Suprapubic skin (tissue), 4 donors: ENCODE data around the gene ACSL6. TPM values are rescaled to one million over a fixed set of nuclear protein-coding genes. Genes with fewer than 3 reads are reported as not detected.
A peak's percentile ranks its signal among the peaks of the same experiment; 100 is the strongest.

Source experiments
- DNase-seq, 2 donors: peaks; one replicate each; pipeline ENCODE4 v3.0.0-alpha.2; 2019; ENCODE audit warnings: low spot score in 2 of 2
- H3K27ac ChIP-seq: fragments of 200-600 bp; sonication (generic); one replicate; pipeline ENCODE4 v1.5.1; 2019
- H3K27me3 ChIP-seq: fragments of 200-600 bp; sonication (generic); one replicate; pipeline ENCODE4 v1.5.1; 2019
- H3K36me3 ChIP-seq: fragments of 200-600 bp; sonication (generic); one replicate; pipeline ENCODE4 v1.5.1; 2019
- H3K4me1 ChIP-seq: fragments of 200-600 bp; sonication (generic); one replicate; pipeline ENCODE4 v1.5.1; 2019
- H3K4me3 ChIP-seq: fragments of 200-600 bp; sonication (generic); one replicate; pipeline ENCODE4 v1.5.1; 2019; ENCODE audit warnings: mild to moderate bottlenecking
- H3K9me3 ChIP-seq: fragments of 200-600 bp; sonication (generic); one replicate; pipeline ENCODE4 v1.5.1; 2019
- EP300 ChIP-seq: sonication (generic); formaldehyde crosslinking; IDR thresholded peaks from one replicate; pipeline ENCODE4 v1.6.1; 2017; ENCODE audit warnings: antibody characterized with exemption
- POLR2A ChIP-seq, 2 donors: fragments of 450-650 bp; IDR thresholded peaks; one replicate each; pipeline ENCODE4 v1.6.1; 2017; ENCODE audit warnings: antibody characterized with exemption in 2 of 2, mild to moderate bottlenecking in 2 of 2, moderate library complexity in 2 of 2
- POLR2AphosphoS5 ChIP-seq, 3 donors: sonication (generic); formaldehyde crosslinking; IDR thresholded peaks; one replicate each; pipeline ENCODE4 v1.6.1; 2017; ENCODE audit warnings: antibody characterized with exemption in 3 of 3
- WGBS: methylation state at CpG from one replicate; pipeline ENCODE4 v1.1.5; 2018; 5-methylcytosine and 5-hydroxymethylcytosine counted together
- total RNA-seq, 4 donors: library from RNA; depleted of rRNA; stranded (reverse); fragments of >200 nt; gene quantifications; one replicate each; pipeline ENCODE4 v1.1.0, GENCODE V29; 2016
- TF ChIP-seq, protein P1 (sequence below), 2 donors: fragments of 200-600 bp in 1 of 2; fragments of 450-650 bp in 1 of 2; sonication (generic) in 1 of 2; IDR thresholded peaks; one replicate each; pipeline ENCODE4 v1.5.1; 2016 to 2019; ENCODE audit warnings: antibody characterized with exemption in 2 of 2, mild to moderate bottlenecking in 1 of 2, moderate library complexity in 1 of 2

ACSL6 gene
- total RNA-seq, 4 donors from 2014 or later, result 0.21 to 0.89 (median 0.23) TPM; not detected in 1

GRCh38 chr5:132001647-132002561 is 9.6 kb downstream of the ACSL6 start:
- TF ChIP-seq, protein P1, sequence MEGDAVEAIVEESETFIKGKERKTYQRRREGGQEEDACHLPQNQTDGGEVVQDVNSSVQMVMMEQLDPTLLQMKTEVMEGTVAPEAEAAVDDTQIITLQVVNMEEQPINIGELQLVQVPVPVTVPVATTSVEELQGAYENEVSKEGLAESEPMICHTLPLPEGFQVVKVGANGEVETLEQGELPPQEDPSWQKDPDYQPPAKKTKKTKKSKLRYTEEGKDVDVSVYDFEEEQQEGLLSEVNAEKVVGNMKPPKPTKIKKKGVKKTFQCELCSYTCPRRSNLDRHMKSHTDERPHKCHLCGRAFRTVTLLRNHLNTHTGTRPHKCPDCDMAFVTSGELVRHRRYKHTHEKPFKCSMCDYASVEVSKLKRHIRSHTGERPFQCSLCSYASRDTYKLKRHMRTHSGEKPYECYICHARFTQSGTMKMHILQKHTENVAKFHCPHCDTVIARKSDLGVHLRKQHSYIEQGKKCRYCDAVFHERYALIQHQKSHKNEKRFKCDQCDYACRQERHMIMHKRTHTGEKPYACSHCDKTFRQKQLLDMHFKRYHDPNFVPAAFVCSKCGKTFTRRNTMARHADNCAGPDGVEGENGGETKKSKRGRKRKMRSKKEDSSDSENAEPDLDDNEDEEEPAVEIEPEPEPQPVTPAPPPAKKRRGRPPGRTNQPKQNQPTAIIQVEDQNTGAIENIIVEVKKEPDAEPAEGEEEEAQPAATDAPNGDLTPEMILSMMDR (IDR thresholded peaks at IDR 0.05), result no peak
- TF ChIP-seq POLR2AphosphoS5 (IDR thresholded peaks at IDR 0.05), result no peak
- no peak for TF ChIP-seq EP300
- no peak for TF ChIP-seq POLR2A (IDR thresholded peaks at IDR 0.05)
- Histone ChIP-seq H3K27me3 (no peaks in the 10 kb centered on the region), H3K4me3 (no peak overlapping the region), H3K27ac (no peak overlapping the region), H3K4me1 (no peaks in the 10 kb centered on the region), H3K9me3 (no peaks in the 10 kb centered on the region), H3K36me3 (no peaks in the 10 kb centered on the region)
- DNase-seq, result no peak
- 72% methylated on average over 11 of the region's 11 CpGs for WGBS

DNA sequence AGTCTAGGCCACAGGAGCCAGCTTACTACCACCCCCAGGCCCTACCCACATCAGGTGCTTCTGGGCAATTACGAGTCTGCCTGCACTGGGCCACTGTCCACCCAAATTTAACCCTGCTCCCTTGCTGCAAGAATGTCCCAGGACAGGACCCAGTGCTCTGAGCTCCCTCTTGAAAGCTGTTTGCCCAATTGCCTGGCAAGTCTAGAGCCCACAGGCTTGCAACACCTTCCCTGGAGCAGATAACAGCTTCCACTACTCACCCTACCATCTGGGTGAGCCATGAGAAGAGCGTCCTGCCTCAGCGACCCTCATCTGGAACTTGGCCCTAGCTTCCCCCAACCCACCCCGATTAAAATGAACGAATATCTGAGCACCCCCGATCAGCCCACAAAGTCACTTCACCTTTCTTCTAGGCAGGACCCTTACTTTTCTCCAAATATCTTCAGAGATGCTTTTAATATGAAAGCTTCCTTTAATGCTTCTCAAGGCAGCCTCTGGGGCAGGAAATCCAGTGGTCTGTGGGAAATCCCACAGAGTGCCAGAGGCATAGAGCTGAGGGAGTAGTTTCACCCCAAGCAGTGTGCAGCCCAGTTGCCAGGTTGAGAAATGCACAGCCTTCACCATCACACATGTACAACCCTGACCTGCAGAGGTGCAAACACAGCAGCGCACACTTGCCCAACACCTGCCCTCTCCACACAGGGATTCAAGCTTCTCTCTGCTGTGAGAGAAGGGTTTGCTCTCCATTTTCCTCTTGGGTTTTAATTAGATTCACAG is 10.6 kb downstream of the ACSL6 start:
- no peak overlapping the region for H3K27ac ChIP-seq
- no peak overlapping the region for H3K4me3 ChIP-seq
- DNase-seq, result peak in 1 of 2 donors; percentile 7
- H3K27me3 ChIP-seq, result no peaks in the 10 kb centered on the region
- H3K9me3 ChIP-seq, result no peaks in the 10 kb centered on the region
- TF ChIP-seq POLR2A (IDR thresholded peaks at IDR 0.05) (no peak), POLR2AphosphoS5 (IDR thresholded peaks at IDR 0.05) (no peak)
- no peaks in the 10 kb centered on the region for H3K36me3 ChIP-seq
- no peaks in the 10 kb centered on the region for H3K4me1 ChIP-seq
- WGBS, result 84% methylated on average over 7 of the region's 7 CpGs

GRCh38 chr5:132000241-132000490 is 11.3 kb downstream of the ACSL6 start:
- H3K4me1 ChIP-seq, result no peaks in the 10 kb centered on the region
- no peak for DNase-seq
- no peak for TF ChIP-seq POLR2A (IDR thresholded peaks at IDR 0.05)
- no peak for TF ChIP-seq POLR2AphosphoS5 (IDR thresholded peaks at IDR 0.05)
- no peak for TF ChIP-seq EP300
- TF ChIP-seq, protein P1 (IDR thresholded peaks at IDR 0.05), result no peak
- H3K27ac ChIP-seq, result no peak overlapping the region
- H3K36me3 ChIP-seq, result no peaks in the 10 kb centered on the region
- H3K9me3 ChIP-seq, result no peaks in the 10 kb centered on the region
- no peak overlapping the region for H3K4me3 ChIP-seq
- no peaks in the 10 kb centered on the region for H3K27me3 ChIP-seq
- 83% methylated on average over 1 of the region's 2 CpGs for WGBS

DNA sequence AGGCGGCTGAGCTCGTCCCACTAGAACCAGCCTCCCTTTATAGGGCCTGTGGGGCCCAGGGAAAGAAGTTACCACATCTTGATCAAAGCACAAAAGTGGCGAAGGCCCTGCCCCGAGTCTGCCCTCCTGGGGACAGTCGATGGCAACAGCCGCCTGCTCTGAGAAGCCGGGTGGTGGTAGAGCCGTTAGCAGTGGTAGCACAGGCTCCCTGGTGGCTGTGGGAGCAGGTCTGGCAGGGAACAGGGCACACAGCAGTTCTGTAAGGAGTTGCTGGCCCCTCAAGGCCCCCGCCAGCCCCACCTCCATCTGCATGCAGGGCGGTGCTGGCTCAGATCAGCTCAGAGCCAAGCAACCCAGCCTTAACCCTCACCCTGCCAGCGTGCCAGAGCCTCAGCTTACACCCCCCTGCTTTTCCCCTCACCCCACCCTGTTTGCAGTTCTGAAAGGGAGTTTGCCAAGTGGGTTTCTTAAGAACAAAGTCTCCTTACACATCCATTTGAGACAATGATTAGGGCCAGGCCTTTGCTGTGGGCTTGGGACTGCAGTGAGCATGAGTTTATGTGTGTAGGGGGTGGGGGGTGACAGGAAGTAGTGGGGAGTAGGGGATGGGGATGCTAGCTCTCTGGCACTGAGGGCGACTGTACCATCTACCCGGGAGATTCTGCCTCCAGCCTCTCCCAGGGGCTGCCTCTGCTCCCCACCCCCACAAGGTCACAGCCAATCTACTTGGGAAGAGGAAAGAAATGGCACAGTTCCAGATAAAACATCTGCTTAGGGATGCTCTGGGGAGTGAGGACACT is 11.8 kb downstream of the ACSL6 start:
- no peak overlapping the region for H3K4me3 ChIP-seq
- 57% methylated on average over 5 of the region's 13 CpGs for WGBS
- no peaks in the 10 kb centered on the region for H3K27me3 ChIP-seq
- no peak overlapping the region for H3K27ac ChIP-seq
- H3K36me3 ChIP-seq, result no peaks in the 10 kb centered on the region
- no peaks in the 10 kb centered on the region for H3K9me3 ChIP-seq
- TF ChIP-seq EP300 (no peak), POLR2AphosphoS5 (IDR thresholded peaks at IDR 0.05) (no peak), POLR2A (IDR thresholded peaks at IDR 0.05) (no peak)
- TF ChIP-seq, protein P1 (IDR thresholded peaks at IDR 0.05), result no peak
- peak in 1 of 2 donors; percentile 26 for DNase-seq
- no peaks in the 10 kb centered on the region for H3K4me1 ChIP-seq

- no peaks in the 10 kb centered on the region for H3K36me3 ChIP-seq
- TF ChIP-seq EP300, result no peak
- no peak for TF ChIP-seq POLR2AphosphoS5 (IDR thresholded peaks at IDR 0.05)
- TF ChIP-seq, protein P1 (IDR thresholded peaks at IDR 0.05), result no peak
- no peak for TF ChIP-seq POLR2A (IDR thresholded peaks at IDR 0.05)
- WGBS, result 88% methylated on average over 2 of the region's 2 CpGs
- no peak overlapping the region for H3K27ac ChIP-seq
- no peaks in the 10 kb centered on the region for H3K4me1 ChIP-seq
- DNase-seq, result peak in 1 of 2 donors; percentile 9
- H3K27me3 ChIP-seq, result no peaks in the 10 kb centered on the region
- no peaks in the 10 kb centered on the region for H3K9me3 ChIP-seq
- H3K4me3 ChIP-seq, result no peak overlapping the region
These were observed 12.4 kb downstream of the ACSL6 start for GRCh38 chr5:131999041-131999440.
